Endothelial cell of umbilical vein (primary cell): ENCODE measurements around the gene ADIG.

Experiments used
- EZH2 ChIP-seq: IDR thresholded peaks from 2 replicates; pipeline ENCODE4 v1.6.1; 2012; ENCODE audit warnings: borderline replicate concordance, low read depth, mild to moderate bottlenecking, moderate library complexity, low read length, inconsistent platforms; ENCODE audit not compliant: severe bottlenecking
- FOS ChIP-seq: IDR thresholded peaks from 2 replicates; pipeline ENCODE4 v1.6.1; 2011; ENCODE audit warnings: mild to moderate bottlenecking, low read length, moderate library complexity, borderline replicate concordance; ENCODE audit not compliant: insufficient read depth
- GATA2 ChIP-seq: IDR thresholded peaks from 2 replicates; pipeline ENCODE4 v1.7.0; 2011; ENCODE audit warnings: low read depth, mild to moderate bottlenecking, moderate library complexity, mixed read lengths, low read length; ENCODE audit not compliant: insufficient read length, insufficient read depth
- JUN ChIP-seq: IDR thresholded peaks from 2 replicates; pipeline ENCODE4 v1.6.1; 2011; ENCODE audit warnings: borderline replicate concordance, low read depth; ENCODE audit not compliant: insufficient read length, insufficient read depth
- MAX ChIP-seq: IDR thresholded peaks from 2 replicates; pipeline ENCODE4 v1.6.1; 2011; ENCODE audit not compliant: insufficient read depth, insufficient read length
- MYC ChIP-seq: IDR thresholded peaks from one replicate; pipeline ENCODE4 v1.6.1; 2011; ENCODE audit warnings: mild to moderate bottlenecking, low read depth, low read length
- POLR2A ChIP-seq: IDR thresholded peaks from 2 replicates; pipeline ENCODE4 v1.6.1; 2012; ENCODE audit warnings: low read depth, mild to moderate bottlenecking, control low read depth, low read length
- POLR2AphosphoS5 ChIP-seq: IDR thresholded peaks from 2 replicates; pipeline ENCODE4 v1.6.1; 2012; ENCODE audit warnings: low read depth, mild to moderate bottlenecking, control low read depth, low read length, moderate library complexity; ENCODE audit not compliant: insufficient read depth
- TF ChIP-seq, protein P1 (sequence below), 2 donors: IDR thresholded peaks; 1 replicate in 1 of 2; 2 replicates in 1 of 2; pipeline ENCODE4 v1.5.1; 2011; ENCODE audit warnings: low read length in 2 of 2, mild to moderate bottlenecking in 2 of 2, moderate library complexity in 2 of 2, control low read depth in 1 of 2, inconsistent platforms in 1 of 2, low read depth in 1 of 2; ENCODE audit not compliant: insufficient read depth in 1 of 2; ENCODE audit errors: extremely low read depth in 1 of 2

DNA sequence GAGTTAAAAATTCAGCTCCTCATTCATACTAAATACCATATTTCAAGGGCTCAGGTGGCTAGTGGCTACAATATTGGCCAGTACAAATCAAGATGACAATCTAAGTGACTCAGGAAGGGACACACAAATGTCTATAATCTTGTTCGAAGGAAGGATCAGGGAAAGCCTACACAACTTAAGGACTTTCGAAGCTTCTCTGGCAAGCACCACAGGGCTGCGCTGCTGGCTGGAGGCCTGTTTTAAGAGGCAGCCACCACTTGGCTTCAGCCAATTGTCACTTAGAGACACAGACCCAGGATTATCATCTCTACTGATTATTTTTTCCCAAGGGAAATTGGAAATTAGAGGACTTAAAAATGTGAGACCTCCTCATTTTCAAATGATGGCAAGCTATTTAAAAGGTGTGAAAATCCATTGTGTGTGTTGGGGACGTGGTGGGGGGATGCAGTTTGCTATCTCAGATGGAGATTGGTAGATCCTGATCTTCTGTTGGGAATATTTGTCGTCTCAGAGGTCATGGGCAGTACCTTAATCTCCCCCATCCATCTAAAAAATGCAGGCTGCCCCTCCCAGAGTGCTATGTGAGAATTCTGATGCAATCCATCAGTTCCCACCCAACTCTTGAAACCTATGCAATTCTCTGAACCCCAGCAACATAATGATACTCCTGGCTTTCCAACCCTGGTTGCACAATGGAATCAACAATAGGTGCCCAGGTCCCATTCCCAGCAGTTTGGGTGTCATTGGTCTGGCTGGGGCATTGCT is 31.9 kb downstream of the ADIG start:
- no peak for TF ChIP-seq POLR2A
- TF ChIP-seq, protein P1, sequence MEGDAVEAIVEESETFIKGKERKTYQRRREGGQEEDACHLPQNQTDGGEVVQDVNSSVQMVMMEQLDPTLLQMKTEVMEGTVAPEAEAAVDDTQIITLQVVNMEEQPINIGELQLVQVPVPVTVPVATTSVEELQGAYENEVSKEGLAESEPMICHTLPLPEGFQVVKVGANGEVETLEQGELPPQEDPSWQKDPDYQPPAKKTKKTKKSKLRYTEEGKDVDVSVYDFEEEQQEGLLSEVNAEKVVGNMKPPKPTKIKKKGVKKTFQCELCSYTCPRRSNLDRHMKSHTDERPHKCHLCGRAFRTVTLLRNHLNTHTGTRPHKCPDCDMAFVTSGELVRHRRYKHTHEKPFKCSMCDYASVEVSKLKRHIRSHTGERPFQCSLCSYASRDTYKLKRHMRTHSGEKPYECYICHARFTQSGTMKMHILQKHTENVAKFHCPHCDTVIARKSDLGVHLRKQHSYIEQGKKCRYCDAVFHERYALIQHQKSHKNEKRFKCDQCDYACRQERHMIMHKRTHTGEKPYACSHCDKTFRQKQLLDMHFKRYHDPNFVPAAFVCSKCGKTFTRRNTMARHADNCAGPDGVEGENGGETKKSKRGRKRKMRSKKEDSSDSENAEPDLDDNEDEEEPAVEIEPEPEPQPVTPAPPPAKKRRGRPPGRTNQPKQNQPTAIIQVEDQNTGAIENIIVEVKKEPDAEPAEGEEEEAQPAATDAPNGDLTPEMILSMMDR (IDR thresholded peaks at IDR 0.05; ENCODE audit: extremely low read depth in 1 of 2, insufficient read depth in 1 of 2, low read depth in 1 of 2, low read length in 2 of 2), result no peak
- TF ChIP-seq EZH2, result no peak
- no peak for TF ChIP-seq POLR2AphosphoS5
- no peak for TF ChIP-seq MAX
- TF ChIP-seq FOS, result no peak
- no peak for TF ChIP-seq JUN
- TF ChIP-seq MYC, result no peak
- TF ChIP-seq GATA2, result no peak
